Activated CD4-positive, alpha-beta T cell treated with anti-CD3 and anti-CD28 coated beads, Interleukin-2, amount 50 U/mL, for 48 hours (primary cell): ENCODE results near the gene ZNF462.
"Not testable (repeated sequence)": the region's sequence is repeated elsewhere in the genome, so short reads cannot be mapped to it uniquely, and the experiment has no call there.

Experiments
- DNase-seq, 2 experiments: peaks; one replicate each; pipeline ENCODE4 v3.0.0-alpha.2; 2020

The ZNF462 gene, protein sequence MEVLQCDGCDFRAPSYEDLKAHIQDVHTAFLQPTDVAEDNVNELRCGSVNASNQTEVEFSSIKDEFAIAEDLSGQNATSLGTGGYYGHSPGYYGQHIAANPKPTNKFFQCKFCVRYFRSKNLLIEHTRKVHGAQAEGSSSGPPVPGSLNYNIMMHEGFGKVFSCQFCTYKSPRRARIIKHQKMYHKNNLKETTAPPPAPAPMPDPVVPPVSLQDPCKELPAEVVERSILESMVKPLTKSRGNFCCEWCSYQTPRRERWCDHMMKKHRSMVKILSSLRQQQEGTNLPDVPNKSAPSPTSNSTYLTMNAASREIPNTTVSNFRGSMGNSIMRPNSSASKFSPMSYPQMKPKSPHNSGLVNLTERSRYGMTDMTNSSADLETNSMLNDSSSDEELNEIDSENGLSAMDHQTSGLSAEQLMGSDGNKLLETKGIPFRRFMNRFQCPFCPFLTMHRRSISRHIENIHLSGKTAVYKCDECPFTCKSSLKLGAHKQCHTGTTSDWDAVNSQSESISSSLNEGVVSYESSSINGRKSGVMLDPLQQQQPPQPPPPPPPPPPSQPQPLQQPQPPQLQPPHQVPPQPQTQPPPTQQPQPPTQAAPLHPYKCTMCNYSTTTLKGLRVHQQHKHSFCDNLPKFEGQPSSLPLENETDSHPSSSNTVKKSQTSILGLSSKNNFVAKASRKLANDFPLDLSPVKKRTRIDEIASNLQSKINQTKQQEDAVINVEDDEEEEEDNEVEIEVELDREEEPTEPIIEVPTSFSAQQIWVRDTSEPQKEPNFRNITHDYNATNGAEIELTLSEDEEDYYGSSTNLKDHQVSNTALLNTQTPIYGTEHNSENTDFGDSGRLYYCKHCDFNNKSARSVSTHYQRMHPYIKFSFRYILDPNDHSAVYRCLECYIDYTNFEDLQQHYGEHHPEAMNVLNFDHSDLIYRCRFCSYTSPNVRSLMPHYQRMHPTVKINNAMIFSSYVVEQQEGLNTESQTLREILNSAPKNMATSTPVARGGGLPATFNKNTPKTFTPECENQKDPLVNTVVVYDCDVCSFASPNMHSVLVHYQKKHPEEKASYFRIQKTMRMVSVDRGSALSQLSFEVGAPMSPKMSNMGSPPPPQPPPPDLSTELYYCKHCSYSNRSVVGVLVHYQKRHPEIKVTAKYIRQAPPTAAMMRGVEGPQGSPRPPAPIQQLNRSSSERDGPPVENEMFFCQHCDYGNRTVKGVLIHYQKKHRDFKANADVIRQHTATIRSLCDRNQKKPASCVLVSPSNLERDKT (N-terminal part only)

DNA sequence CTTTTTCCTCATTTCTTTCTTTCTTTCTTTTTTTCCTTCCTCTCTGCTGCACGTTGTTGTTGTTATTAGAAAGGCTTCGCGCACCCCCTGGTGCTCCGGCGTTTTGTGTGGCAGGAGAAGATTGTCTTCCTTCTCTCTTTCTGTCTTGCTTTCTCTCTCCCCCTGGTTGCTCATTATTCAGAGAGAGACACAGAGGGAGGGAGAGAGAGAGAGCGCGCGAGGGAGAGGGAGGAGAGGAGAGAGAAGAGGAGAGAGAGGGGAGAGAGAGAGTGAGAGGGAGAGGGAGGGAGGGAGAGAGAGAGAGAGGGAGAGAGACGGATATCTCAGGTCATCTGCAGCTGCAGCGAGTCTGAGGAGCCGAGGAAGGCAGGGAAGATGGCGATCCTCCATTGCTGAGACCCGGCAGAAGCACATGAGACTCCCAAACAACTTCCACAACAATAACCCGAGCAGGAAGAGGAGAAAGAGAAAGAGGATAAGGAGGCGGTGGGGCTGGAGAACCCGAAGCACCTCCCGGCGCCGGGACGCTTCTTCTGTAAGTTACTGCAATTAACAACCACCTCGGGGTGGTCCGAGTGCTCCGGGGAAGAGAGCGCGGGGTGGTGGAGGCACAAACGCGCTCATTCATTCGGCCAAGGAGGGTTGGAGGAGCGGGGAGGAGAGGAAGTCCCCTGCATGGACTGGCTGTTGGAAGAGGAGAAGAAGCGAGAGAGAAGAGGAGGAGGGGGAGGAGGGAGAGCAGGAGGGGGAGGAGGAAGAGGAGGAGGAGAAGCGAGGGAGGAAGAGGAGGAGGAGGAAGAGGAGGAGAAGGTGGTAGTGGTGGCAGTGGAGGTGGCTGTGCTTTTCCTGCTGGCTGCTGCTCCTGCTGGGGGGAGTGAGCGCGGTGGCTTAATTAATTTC is at the start of gene ZNF462:
Gene ZNF462 (plus strand): TSS at position 346 of the 900 bp plus-strand sequence. CDS start 60,218 bp downstream, outside the sequence.
- DNase-seq: no peak

DNA sequence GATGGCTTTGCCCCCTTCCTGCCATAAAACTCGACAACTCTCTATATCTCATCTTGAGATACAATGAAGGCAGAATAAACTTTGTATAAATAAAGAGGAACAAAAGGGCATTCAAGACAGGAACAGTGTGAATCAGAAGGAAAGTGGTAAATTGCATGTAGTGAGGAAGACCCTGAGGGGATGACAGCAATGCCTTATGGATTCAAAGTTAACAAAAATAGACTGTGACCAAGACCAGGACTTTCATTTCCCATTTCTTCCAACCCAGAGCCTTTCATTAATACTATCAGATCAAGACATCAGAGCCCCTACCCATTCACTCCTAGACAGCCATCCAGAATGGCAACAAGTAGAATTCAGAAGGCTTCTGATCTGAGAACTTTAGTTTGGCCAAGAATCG is 46.4 kb upstream of the ZNF462 start:
- DNase-seq: no peak

DNA sequence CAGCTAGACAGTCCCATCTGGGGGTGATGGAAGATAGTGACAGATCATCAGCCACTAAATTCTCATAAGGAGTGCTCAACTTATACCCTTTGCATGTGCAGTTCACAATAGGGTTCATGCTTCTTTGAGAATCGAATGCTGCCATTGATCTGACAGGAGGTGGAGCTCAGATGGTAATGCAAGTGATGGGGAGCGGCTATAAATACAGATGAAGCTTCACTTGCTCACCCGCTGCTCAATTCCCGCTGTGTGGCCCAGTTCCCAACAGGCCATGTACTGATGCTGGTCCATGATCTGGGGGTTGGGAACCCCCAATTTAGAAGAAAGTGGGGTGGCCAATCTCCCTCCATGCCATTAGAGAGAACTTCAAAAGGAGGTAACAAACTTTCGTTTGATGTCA is 44.9 kb upstream of the ZNF462 start:
- DNase-seq: no peak

DNA sequence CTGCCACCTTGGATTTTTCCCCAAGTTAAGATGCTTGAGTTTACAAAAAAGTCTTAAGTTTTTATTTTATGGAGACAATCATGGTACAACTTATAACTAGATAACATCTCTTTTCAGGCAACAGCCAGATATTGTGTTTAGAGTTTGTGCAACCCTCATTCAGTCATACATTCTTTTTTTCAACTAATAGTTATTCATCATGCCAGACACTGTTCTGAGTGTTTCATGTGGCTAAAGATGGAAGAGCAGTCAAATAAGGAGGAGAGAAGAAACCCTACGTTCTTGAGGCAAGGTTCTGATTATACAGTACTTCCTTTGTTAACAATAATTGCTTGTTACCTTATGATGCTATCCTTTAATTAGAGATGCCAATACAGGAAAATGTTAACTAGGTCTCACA is 42.1 kb upstream of the ZNF462 start:
- no peak for DNase-seq

DNA sequence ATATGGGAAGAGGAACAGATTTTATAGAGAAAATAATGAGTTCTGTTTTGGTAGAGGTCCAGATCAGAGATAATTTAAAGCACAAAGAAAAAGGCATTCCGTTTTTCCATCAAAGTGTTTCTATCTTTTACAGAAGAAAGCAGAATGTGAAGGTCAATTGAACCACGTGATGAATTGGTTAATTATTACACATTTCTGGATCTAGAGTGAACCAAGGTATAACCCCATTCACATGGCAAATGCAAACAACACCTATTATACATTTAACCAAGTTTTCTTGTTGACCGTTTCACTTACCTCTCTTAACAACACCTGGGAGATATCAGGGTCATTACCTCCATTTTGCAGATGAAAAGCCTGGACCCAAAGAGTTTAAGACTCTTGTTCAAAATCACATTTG is 34.9 kb upstream of the ZNF462 start:
- DNase-seq: no peak

DNA sequence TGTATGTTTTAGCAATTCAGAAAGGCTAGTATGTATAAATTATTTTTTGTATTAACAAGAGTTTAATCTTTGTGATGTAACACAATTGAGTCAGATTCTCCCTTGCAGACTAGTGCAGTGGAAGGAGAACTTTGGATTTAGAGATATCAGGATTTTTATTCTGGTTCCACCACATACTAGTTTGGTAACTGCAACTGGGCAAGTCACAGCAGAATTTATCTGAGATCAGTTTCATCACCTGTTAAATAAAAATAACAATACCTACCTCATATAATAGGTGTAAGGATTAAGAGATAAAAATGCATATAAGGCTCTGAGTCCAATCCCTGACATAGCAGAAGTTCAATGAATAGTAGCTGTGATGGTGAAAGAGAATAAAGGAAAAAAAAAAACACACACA is 34.0 kb upstream of the ZNF462 start:
- DNase-seq: no peak

DNA sequence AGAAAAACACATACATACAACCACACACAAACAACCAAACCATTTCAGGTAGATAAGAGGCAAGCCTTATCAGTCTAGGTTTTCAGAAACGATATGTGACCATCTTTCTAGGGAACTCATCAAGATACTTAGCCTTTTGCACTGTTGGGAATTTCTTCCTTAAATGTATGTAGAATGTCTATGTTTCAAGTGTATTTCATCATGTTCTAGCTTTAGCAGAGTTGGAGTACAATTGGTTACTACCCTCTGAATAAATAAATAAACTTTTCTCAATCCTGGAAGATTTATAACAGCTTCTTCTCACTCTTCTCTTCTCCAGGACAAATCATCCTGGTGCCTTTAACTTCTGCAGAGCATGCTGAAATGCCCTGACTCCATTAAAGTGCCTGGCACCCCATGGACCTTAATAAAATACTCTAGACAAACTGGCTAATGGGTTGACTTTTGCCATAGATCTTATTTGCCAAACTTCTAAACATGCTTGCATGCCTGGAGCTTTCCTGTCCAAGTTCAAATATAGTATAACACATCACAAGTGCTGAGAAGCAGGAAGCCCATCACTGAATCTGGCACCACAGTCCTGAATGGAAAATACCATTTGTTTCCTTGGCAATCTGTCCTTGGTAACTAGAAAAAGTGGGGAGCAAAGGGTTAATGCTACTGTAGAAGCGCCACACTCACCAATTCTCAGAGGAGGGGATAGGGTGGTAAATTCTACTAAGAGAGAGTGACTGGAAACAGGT is 33.1 kb upstream of the ZNF462 start:
- no peak for DNase-seq

DNA sequence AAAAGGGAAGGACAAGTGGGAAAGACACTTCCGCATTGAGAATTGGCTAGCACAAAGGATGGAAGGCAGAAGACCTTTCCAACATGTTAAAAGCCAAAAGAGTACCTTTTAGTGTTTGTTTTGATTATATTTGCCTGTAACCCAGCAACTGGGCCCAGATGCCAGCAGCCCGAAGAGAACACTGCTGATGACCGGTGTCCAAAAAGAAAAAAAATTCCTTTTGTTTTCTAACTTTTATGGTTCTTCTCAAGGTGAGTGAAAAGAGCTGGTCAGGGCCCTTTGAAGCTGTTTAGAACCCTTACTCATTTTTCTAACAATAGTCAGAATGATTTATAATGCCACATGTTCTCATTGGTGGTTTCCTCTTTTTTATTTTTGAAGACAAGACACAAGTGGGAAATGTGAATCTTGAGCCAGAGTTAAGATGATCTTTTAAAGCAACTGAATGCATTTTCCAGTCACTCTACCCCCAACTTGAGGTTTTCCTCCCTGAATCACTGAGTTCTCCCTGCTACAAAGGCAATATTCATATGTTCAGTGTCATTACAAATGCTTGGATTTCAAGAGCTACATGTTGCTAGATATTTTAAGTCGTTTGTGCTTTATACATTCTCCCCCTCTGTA is 32.3 kb upstream of the ZNF462 start:
- DNase-seq: no peak

DNA sequence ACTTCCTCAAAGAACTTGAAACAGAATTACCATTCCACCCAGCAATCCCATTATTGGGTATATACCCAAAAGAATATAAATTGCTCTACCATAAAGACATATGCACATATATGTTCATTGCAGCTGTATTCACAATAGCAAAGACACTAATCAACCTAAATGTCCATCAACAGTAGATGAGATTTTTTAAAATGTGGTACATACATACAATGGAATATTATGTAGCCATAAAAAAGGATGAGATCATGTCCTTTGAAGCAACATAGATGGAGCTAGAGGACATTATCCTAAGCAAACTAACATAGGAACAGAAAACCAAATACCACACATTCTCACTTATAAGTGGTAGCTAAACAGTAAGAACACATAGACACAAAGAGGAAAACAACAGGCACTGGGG is 28.1 kb upstream of the ZNF462 start:
- no peak for DNase-seq

DNA sequence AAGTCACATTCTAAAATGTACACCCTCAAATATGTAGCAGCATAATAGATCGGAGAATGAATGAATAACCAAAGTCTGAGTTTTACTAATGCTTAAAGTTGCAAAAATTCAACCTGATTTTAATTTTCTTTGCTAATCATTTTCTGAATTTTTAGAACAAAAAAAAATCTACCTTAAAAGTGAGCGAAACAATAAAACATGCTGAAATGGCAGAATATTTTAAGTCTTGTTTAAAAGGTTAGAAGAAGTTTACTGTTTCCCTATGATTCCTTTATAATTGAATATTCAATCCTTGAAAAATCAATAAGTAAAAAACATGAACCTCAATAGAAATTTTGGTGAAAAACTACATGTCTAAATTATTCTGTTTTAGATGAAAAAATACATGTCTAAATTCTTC is 27.1 kb upstream of the ZNF462 start:
- DNase-seq: no peak

DNA sequence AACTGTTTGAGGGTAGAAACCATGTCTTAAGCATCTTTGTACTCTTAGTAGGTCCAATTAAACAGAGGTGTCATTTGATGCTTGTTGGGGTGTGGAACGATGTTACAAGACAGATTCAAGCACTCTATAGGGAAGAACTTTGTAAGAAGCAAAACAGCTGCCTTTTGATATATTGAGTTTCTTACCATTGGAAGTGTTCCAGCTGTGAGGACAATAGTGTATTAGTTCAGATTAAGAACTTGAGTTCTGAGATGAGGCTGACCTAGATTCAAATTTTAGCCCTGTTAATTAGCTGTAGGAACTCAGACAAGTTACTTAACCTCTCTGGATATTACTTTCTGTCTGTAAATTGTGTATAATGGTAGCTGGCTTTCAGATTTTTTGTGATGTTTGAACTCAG is 19.6 kb upstream of the ZNF462 start:
- DNase-seq: no peak

DNA sequence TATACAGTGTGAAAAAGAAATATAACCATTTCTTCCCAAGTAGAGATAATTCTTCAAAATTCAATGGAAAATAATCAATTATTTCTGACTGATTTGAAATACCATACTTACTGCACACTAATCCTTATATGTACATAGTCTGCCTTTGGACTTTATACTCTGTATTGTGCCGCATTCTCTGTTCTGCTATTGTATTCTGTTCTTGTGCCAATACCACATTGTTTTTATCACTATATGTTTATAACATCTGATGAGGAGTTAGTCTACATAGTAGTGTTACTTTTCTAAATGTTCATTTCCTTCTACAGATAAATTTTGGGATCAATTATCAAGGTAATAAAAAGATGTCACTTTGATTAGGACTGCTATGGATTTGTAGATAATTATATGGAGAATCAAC is 16.7 kb upstream of the ZNF462 start:
- DNase-seq: no peak

DNA sequence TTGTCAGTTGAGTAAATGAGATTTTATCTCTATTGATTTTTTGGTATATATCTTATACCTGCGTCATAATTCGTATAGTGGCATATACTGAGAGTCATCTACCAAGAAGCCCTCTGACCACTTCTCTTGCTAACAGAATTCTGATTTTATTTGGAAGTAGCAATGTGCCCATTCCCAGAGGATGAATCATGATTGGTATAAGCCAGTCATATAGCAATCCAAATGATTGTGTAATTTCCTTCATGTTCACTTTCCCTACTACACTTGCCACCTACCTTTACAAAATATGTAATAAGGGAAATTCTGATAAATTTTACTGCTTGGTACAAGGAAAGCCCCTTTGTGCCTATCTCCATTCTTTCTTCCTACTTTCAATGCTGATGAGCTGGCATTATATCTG is 16.1 kb upstream of the ZNF462 start:
- no peak for DNase-seq

DNA sequence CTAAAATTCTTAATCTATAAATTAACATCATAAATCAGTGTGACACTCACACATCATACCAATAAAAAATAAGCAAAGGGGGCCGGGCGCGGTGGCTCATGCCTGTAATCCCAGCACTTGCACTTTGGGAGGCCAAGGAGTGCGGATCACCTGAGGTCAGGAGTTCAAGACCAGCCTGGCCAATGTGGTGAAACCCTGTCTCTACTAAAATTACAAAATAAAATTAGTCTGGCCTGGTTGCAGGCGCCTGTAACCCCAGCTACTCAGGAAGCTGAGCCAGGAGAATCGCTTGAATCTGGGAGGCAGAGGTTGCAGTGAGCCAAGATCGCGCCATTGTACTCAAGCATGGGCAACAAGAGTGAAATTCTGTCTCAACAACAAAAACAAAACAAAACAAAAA is 11.3 kb upstream of the ZNF462 start:
- DNase-seq: not testable (repeated sequence)

DNA sequence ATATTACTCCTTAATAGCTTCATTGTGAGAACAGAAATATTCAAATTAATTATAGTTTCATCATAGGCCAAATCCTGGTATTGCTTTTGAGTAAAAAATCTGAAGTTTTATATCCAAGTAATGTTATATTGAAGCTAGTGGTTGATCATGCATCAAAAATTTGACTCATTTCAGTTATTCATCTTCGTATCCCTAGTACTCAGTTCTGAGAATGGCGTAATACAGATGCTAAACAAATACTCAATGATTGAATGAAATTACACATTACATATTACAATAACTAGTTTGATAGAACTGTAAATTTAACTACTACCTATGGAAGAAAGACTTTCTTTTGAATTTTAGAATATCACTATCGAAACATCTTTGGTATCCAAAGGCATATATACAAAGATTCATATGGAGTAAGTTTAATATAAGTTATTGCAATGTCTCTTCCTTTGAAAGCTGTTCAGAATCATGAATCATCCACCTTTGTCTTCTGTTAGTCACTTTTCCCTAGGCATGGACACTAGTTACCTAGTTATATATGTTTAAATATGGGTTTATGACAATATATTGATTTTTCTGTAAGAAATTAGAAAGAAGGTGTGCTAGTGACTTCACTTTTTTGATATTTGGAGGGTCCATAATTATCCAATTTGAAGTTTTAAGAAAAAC is 5.0 kb upstream of the ZNF462 start:
- DNase-seq: no peak

DNA sequence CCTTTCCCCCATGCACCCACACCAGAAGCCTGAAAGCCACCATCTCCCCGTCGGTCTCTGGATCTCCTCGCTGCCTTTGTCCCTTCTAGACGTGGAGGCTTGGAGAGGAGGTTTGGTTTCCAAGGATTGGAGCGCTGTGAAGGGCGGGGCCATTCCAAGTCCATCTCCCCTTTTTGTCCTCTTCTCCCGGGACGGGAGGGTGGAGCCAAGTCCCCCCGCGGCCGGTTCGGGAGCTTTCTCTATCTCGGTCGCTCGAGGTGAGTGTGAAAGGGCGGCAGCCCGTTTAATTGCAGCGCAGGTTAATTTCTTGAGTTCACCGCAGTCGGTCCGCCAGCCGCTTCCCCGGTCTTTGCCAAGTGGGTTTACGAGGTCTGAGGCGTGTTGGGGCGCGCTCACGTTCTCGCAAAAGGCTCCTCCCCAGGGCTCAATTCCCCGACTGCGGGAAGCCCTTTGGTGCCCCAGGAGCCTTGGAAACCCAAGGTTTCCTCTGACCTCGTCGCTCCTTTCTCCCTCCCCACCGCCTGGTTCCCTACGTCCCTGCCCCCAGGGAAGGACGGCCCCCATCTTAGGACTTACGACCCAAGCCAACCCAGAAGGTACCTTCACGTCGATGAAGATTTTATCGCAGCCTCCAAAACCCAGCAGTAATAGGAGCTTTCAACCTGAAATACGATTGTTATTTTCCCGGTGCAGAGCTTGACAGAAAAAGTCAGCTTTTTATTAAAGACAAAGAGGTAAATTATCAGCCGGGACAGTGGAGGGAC is 2.8 kb upstream of the ZNF462 start:
- DNase-seq: no peak

DNA sequence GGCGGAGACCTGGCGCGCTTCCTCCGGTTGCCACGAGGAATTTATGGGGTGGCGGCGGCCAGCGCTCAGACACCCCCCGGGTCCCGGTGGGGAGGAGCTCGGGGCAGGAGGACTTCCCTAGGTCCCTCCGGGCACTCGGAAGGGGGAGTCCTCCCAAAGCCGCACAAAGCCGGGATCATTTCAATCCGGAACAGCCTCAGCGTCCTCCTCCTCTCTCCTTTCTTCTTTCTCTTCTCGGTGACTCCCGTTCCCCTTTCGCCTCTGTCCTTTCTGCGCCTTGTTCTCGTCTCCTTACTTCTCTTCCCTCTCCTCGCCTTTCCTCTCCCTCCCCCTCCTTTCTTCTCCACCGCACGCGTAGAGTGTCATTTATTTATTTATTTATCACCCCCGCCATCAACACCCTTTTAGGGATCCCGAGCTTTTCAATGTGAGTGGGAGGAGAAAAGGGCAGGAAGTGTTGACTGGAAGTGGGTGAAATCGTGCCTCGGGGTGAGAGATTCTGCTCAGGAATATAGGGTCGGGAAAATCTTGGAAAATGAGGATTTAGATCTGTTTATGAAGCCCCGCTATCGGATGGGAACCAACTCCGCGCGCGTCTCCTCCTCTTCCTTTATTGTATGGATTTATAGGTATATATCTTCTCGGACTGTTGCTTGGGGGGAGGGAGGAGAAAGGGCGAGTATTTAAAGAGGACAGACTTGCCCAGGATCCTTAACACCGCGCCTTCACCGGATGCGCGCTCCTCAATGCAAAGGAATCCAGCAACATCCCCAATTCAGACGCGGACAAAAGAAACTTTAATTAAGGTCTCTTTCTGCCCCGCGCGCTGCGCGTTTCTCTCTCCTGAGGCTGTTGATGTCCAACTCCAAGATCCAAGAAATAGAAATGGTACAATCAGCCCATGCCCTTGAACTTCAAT is 2.0 kb upstream of the ZNF462 start:
- no peak for DNase-seq

DNA sequence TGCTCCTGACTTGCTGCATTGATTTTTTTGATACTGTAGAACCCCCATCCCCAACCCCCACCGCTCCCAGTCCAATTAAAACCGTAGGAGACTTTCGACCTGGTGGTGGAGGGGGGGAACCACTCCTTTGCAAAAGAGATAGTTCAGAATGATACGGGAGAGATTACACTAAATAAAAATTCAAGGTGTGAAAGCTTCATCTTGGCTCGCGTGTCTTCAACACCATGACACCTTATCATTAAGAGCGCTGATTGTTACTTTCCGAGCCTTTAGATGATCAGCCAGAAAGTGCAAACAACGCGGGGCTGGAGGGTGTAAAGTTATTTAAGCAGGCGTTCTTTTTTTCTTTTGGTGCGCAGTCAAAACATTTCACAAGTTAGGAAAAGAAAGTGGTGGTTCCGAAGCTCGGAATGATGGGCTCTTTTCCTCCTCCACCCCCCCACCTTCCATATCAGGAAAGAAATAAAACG is 1.3 kb upstream of the ZNF462 start:
- no peak for DNase-seq
